HepG2 (cell line): ENCODE data around the gene CDC42EP4. TPM values are rescaled to one million over a fixed set of nuclear protein-coding genes. Genes with fewer than 3 reads are reported as not detected.

Experiments
- ADNP ChIP-seq: sonication (generic); formaldehyde crosslinking; IDR thresholded peaks from 2 replicates; pipeline ENCODE4 v1.4.0; 2020; ENCODE audit warnings: missing genetic modification reagents
- AKAP8 ChIP-seq: sonication (generic); formaldehyde crosslinking; IDR thresholded peaks from 2 replicates; pipeline ENCODE4 v1.5.1; 2020; ENCODE audit warnings: mild to moderate bottlenecking, missing genetic modification reagents
- BRCA1 ChIP-seq: sonication (generic); formaldehyde crosslinking; IDR thresholded peaks from 2 replicates; pipeline ENCODE4 v1.4.0; 2020; ENCODE audit warnings: missing genetic modification reagents
- ELF3 ChIP-seq: IDR thresholded peaks from 2 replicates; pipeline ENCODE4 v1.6.1; 2016; ENCODE audit warnings: missing genetic modification reagents, missing compliant biosample characterization
- FOXO4 ChIP-seq: sonication (generic); formaldehyde crosslinking; conservative IDR thresholded peaks from 2 replicates; pipeline ENCODE4 v1.8.1; 2023; ENCODE audit warnings: missing genetic modification reagents
- GATAD2A ChIP-seq: IDR thresholded peaks from 2 replicates; pipeline ENCODE4 v1.6.1; 2016
- GTF3A ChIP-seq: sonication (generic); formaldehyde crosslinking; conservative IDR thresholded peaks from 2 replicates; pipeline ENCODE4 v1.4.0; 2020; ENCODE audit warnings: mild to moderate bottlenecking, missing genetic modification reagents
- HNRNPLL ChIP-seq: fragments of 200-400 bp; formaldehyde crosslinking; IDR thresholded peaks from 2 replicates; pipeline ENCODE4 v1.6.1; 2017; ENCODE audit warnings: mild to moderate bottlenecking, low read depth, low read length; ENCODE audit not compliant: poor library complexity, severe bottlenecking
- HOXA9 ChIP-seq: sonication (generic); formaldehyde crosslinking; IDR thresholded peaks from 2 replicates; pipeline ENCODE4 v1.8.1; 2022; ENCODE audit warnings: missing genetic modification reagents, mild to moderate bottlenecking, moderate library complexity, borderline replicate concordance
- JARID2 ChIP-seq: sonication (generic); formaldehyde crosslinking; IDR thresholded peaks from 2 replicates; pipeline ENCODE4 v1.8.1; 2023; ENCODE audit warnings: missing genetic modification reagents, inconsistent platforms; ENCODE audit not compliant: insufficient replicate concordance
- MATR3 ChIP-seq: sonication (generic); formaldehyde crosslinking; IDR thresholded peaks from 2 replicates; pipeline ENCODE4 v1.4.0; 2020; ENCODE audit warnings: missing genetic modification reagents
- MED13 ChIP-seq: sonication (generic); formaldehyde crosslinking; IDR thresholded peaks from 2 replicates; pipeline ENCODE4 v1.5.0; 2020; ENCODE audit warnings: missing genetic modification reagents
- NR2F1 ChIP-seq, 2 experiments: fragments of 450-650 bp in 1 of 2; formaldehyde crosslinking in 1 of 2; IDR thresholded peaks; 2 replicates each; pipeline versions ENCODE4 v1.5.0 to v1.6.1; 2016 to 2020; ENCODE audit warnings: mild to moderate bottlenecking in 1 of 2, missing compliant biosample characterization in 1 of 2, missing genetic modification reagents in 1 of 2, moderate library complexity in 1 of 2
- RARA ChIP-seq: IDR thresholded peaks from 2 replicates; pipeline ENCODE4 v1.6.1; 2016; ENCODE audit warnings: missing genetic modification reagents, missing compliant biosample characterization
- RXRB ChIP-seq: IDR thresholded peaks from 2 replicates; pipeline ENCODE4 v1.6.1; 2016; ENCODE audit warnings: borderline replicate concordance, missing genetic modification reagents, missing compliant biosample characterization
- SOX13 ChIP-seq, 3 experiments: fragments of 450-650 bp in 1 of 3; sonication (generic) in 1 of 3; formaldehyde crosslinking in 1 of 3; IDR thresholded peaks in 2 of 3; conservative IDR thresholded peaks in 1 of 3; 2 replicates each; pipeline versions ENCODE4 v1.5.0 to v1.6.1; 2016 to 2020; ENCODE audit warnings: antibody characterized with exemption in 1 of 3, mild to moderate bottlenecking in 1 of 3, missing compliant biosample characterization in 1 of 3, missing genetic modification reagents in 1 of 3, moderate library complexity in 1 of 3
- ZBTB26 ChIP-seq: IDR thresholded peaks from 2 replicates; pipeline ENCODE4 v1.6.1; 2016; ENCODE audit warnings: missing compliant biosample characterization, missing genetic modification reagents, borderline replicate concordance
- ZFX ChIP-seq: sonication (generic); formaldehyde crosslinking; IDR thresholded peaks from 2 replicates; pipeline ENCODE4 v1.4.0; 2020; ENCODE audit warnings: mild to moderate bottlenecking, low read depth, missing genetic modification reagents, moderate library complexity
- ZKSCAN8 ChIP-seq: IDR thresholded peaks from 2 replicates; pipeline ENCODE4 v1.6.1; 2016; ENCODE audit warnings: borderline replicate concordance, missing genetic modification reagents, missing compliant biosample characterization
- ZNF253 ChIP-seq: sonication (generic); formaldehyde crosslinking; IDR thresholded peaks from 2 replicates; pipeline ENCODE4 v1.8.0; 2022; ENCODE audit warnings: mild to moderate bottlenecking, missing genetic modification reagents, borderline replicate concordance
- ZNF296 ChIP-seq: sonication (generic); formaldehyde crosslinking; conservative IDR thresholded peaks from 2 replicates; pipeline ENCODE4 v1.5.0; 2020; ENCODE audit warnings: mild to moderate bottlenecking, missing genetic modification reagents
- ZNF329 ChIP-seq: sonication (generic); formaldehyde crosslinking; IDR thresholded peaks from 2 replicates; pipeline ENCODE4 v1.9.0; 2021; ENCODE audit warnings: low read depth, mild to moderate bottlenecking, missing genetic modification reagents
- ZNF335 ChIP-seq: sonication (generic); formaldehyde crosslinking; IDR thresholded peaks from 2 replicates; pipeline ENCODE4 v1.4.0; 2020; ENCODE audit warnings: missing genetic modification reagents
- ZNF382 ChIP-seq: sonication (generic); formaldehyde crosslinking; IDR thresholded peaks from 2 replicates; pipeline ENCODE4 v1.5.0; 2020; ENCODE audit warnings: missing genetic modification reagents, mild to moderate bottlenecking, borderline replicate concordance
- ZNF431 ChIP-seq: sonication (generic); formaldehyde crosslinking; IDR thresholded peaks from 2 replicates; pipeline ENCODE4 v1.9.0; 2022; ENCODE audit warnings: missing genetic modification reagents, low read depth, mild to moderate bottlenecking, borderline replicate concordance
- ZNF598 ChIP-seq: sonication (generic); formaldehyde crosslinking; IDR thresholded peaks from 2 replicates; pipeline ENCODE4 v1.5.1; 2020; ENCODE audit warnings: mild to moderate bottlenecking, missing genetic modification reagents, borderline replicate concordance
- ZNF619 ChIP-seq: sonication (generic); formaldehyde crosslinking; IDR thresholded peaks from 2 replicates; pipeline ENCODE4 v1.4.0; 2020; ENCODE audit warnings: mild to moderate bottlenecking, missing genetic modification reagents
- ZNF781 ChIP-seq: sonication (generic); formaldehyde crosslinking; IDR thresholded peaks from 2 replicates; pipeline ENCODE4 v1.5.1; 2020; ENCODE audit warnings: borderline replicate concordance, mild to moderate bottlenecking, missing genetic modification reagents; ENCODE audit errors: not compliant biosample characterization
- ZSCAN12 ChIP-seq: sonication (generic); formaldehyde crosslinking; IDR thresholded peaks from 2 replicates; pipeline ENCODE4 v1.9.0; 2021; ENCODE audit warnings: mild to moderate bottlenecking, missing genetic modification reagents
- ZSCAN20 ChIP-seq: sonication (generic); formaldehyde crosslinking; IDR thresholded peaks from 2 replicates; pipeline ENCODE4 v1.4.0; 2020; ENCODE audit warnings: missing genetic modification reagents, mild to moderate bottlenecking, borderline replicate concordance
- polyA plus RNA-seq, 8 experiments: library from polyadenylated mRNA; depleted of rRNA in 3 of 8; stranded (reverse) in 7 of 8; unstranded in 1 of 8; fragments of >200 nt; fragmentation: Illumina TruSeq in 4 of 8; extraction: Trizol in 4 of 8; gene quantifications; 2 replicates each; pipeline versions ENCODE4 v1.2.1 to v1.2.3, GENCODE V29; 2011 to 2016; ENCODE audit warnings: low read depth in 4 of 8, missing spikeins in 1 of 8, mixed read lengths in 1 of 8; ENCODE audit not compliant: insufficient read depth in 1 of 8
- total RNA-seq, 5 experiments: library from RNA; depleted of rRNA; stranded (reverse); fragments of >200 nt; fragmentation: Illumina TruSeq; extraction: Trizol; gene quantifications; 2 replicates each; pipeline ENCODE4 v1.2.3, GENCODE V29; 2016; ENCODE audit warnings: low read depth in 1 of 5

Gene CDC42EP4
- total and polyA plus RNA-seq, 2 of the 13 experiments (the other 11 are each of a cell fraction or from before 2014, with no cell fraction given): 19.0 to 54.0 TPM

GRCh38 chr17:73255671-73256181 lies 56.1 kb downstream of the CDC42EP4 start (continued):
- TF ChIP-seq SOX13 (IDR thresholded peaks at IDR 0.05) (no peak), SOX13 (CRISPR knock-in tag; conservative IDR thresholded peaks at IDR 0.05 in 1 of 2, IDR thresholded peaks at IDR 0.05 in 1 of 2) (peak in 1 of 2 experiments; percentile 17; a peak in 1 of 4 replicates), ZNF335 (CRISPR knock-in tag) (0 out of 2 replicates have a peak, but pooled peaks have one; percentile 30), ELF3 (CRISPR knock-in tag) (peak; percentile 45; the same call in 1 of the 2 replicates), ZBTB26 (no peak), ZKSCAN8 (CRISPR knock-in tag) (no peak), ZSCAN20 (CRISPR knock-in tag) (no peak), ZSCAN12 (CRISPR knock-in tag) (no peak), ZNF598 (peak; percentile 61; the same call in 1 of the 2 replicates), GATAD2A (CRISPR knock-in tag) (peak; percentile 66; the same call in 1 of the 2 replicates), FOXO4 (CRISPR knock-in tag) (no peak), MATR3 (CRISPR knock-in tag) (no peak), MED13 (no peak), GTF3A (CRISPR knock-in tag) (no peak), ZFX (CRISPR knock-in tag) (peak; percentile 49; the same call in 1 of the 2 replicates), ZNF329 (CRISPR knock-in tag) (no peak), HNRNPLL (no peak), NR2F1 (CRISPR knock-in tag; IDR thresholded peaks at IDR 0.05) (no peak), ADNP (CRISPR knock-in tag) (no peak), ZNF781 (CRISPR knock-in tag) (no peak), ZNF619 (CRISPR knock-in tag) (no peak), JARID2 (CRISPR knock-in tag) (no peak), RARA (CRISPR knock-in tag) (peak; percentile 27; the same call in 1 of the 2 replicates), ZNF296 (no peak), RXRB (CRISPR knock-in tag) (0 out of 2 replicates have a peak, but pooled peaks have one; percentile 48), BRCA1 (CRISPR knock-in tag) (no peak), HOXA9 (CRISPR knock-in tag) (no peak), ZNF431 (CRISPR knock-in tag) (peak; percentile 58; the same call in 1 of the 2 replicates), ZNF382 (CRISPR knock-in tag) (no peak), ZNF253 (no peak), AKAP8 (CRISPR knock-in tag) (no peak)
